Kidney epithelial cell (primary cell): ENCODE results near the gene SDCBP2. TPM values are rescaled to one million over a fixed set of nuclear protein-coding genes. Genes with fewer than 3 reads are reported as not detected.

ENCODE experiments used
- DNase-seq: peaks from one replicate; pipeline ENCODE4 v3.0.0-alpha.2; 2010; ENCODE audit warnings: low read depth
- H3K27me3 ChIP-seq: 2 replicates; pipeline ENCODE4 v1.6.0; 2011; ENCODE audit warnings: low read length; ENCODE audit not compliant: control insufficient read depth, insufficient read depth
- H3K36me3 ChIP-seq: 2 replicates; pipeline ENCODE4 v1.5.1; 2011; ENCODE audit warnings: low read length; ENCODE audit not compliant: control insufficient read depth, insufficient read depth
- H3K4me3 ChIP-seq: 2 replicates; pipeline ENCODE4 v1.5.1; 2011; ENCODE audit warnings: low read depth, mild to moderate bottlenecking, control low read depth, low read length
- CTCF ChIP-seq: IDR thresholded peaks from 2 replicates; pipeline ENCODE4 v1.5.1; 2011; ENCODE audit warnings: mild to moderate bottlenecking, moderate library complexity, low read length, control low read depth, inconsistent platforms; ENCODE audit not compliant: insufficient read depth, poor library complexity, severe bottlenecking
- total RNA-seq: library from RNA; depleted of rRNA; stranded (reverse); fragments of >200 nt; gene quantifications from 2 replicates; pipeline ENCODE4 v1.2.3, GENCODE V29; 2015

The SDCBP2 gene
- total RNA-seq, 1 donor from 2014 or later = 6.1 TPM

DNA sequence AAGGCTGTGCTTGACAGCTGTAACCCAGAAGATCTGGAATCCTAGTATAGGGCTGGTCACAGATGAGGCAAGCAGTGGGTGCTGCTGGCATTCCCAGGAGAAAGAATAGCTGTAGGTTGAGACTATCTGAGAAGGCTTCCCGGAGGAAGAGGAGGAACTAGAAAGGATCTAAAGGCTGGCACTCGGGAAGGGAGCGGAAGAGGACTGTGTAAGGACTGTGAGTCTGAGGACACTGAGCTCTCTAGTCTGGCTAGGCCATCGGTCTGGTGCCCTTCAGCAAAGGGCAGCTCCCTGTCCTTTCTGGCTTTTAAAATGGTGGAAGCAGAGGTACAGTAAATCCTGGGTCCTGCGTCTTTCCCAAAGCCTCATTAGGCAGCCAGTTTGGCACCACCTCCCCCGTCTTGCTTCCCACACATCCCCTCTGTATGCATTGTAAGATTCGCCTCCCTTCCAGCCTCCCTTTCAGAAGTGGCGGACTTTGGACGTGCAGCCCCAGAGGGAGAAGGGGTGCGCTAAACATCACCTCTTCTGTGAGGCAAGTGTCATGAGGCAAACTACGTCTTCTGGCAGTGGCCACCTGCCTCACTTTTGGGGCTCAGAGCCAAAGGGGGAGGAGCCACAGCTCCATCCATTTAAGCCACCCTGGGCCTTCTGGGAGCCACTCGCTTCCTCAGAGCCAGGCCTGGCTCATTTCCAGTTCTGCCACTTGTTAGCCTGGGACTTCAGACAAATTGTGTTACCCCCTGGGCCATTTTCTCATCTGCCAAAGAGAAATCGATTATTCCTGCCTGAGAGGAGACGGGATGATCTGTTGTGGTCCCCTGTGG lies 54.2 kb downstream of the SDCBP2 start:
- no peaks in the 10 kb centered on the region for H3K27me3 ChIP-seq
- no peaks in the 10 kb centered on the region for H3K36me3 ChIP-seq
- H3K4me3 ChIP-seq = no peak overlapping the region
- TF ChIP-seq CTCF = no peak
- no peak for DNase-seq

DNA sequence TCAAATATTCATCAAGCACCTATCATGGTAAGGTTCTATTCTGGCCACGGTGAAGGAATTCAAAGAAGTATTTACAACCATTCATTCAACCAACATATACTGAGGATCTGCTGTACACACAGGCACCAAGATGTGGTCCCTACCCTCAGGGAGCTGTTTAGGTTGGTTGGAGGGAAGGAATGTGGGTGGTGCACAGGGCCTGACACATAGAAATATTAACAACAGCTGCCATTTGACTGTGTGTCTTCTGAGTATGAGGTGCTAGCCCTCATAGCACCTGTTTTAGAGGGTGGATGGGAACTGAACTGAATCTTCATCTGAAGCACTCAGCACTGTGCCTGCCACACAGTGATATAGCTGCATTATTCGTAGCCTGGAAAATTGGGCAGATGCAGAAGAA lies 55.6 kb downstream of the SDCBP2 start:
- peak; percentile 45 for DNase-seq
- Histone ChIP-seq H3K36me3 (no peaks in the 10 kb centered on the region), H3K4me3 (no peak overlapping the region), H3K27me3 (no peaks in the 10 kb centered on the region)
- TF ChIP-seq CTCF = no peak

DNA sequence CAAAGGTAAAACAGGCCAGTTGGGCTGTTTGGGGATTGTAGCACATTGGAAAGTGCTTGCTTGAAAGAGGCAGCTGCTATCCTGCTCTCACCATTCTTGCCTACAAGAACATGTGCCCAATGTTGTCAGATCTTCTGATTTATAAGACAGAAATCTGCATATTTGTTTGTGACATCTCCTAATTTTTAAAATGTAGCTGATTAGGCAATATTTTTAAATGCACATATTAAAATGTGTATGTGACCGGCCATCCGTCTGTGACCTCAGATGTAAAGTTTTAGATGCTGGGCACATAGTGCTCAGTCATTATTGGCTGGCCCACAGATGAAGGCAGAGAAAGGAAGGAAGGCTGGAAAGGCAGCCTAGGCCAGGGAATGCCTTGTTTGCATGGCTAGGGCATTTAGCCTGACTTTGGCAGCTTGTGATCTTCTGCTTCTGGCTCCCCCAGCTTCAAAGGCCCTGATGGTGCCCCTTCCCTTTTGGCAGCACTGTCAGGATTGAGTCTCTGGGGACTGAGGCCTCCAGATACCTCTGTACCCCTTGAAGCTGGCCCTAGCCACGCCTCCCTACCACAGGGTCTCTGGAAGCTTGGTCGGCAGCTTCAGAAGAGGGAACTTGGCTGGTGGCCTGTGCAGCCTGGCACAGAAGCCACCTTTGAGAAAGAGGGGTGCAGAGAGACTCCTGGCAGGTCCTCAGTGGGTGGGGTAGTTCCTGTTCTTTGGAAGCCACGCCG lies 56.4 kb downstream of the SDCBP2 start:
- Histone ChIP-seq H3K4me3 (no peak overlapping the region), H3K36me3 (no peaks in the 10 kb centered on the region), H3K27me3 (no peaks in the 10 kb centered on the region)
- DNase-seq = no peak
- TF ChIP-seq CTCF = no peak

DNA sequence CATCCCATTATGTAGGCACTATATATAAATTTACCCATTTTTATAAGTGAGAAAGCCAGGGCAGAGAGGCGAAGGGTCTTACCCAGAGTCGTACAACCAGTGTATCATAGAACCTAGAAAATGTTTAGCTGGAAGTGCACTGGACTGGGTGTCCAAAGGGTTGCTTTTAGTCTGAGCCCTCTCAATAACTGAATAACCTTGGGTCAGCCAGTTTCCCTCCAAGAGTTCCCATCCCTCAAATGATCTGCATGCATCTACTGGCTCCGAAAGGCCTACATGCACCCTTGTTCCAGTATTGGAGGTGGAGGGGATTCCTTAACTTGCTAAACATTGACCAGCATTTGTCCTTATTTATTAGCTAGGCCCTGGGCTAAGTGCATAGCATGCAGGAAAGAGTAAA lies 59.1 kb downstream of the SDCBP2 start:
- Histone ChIP-seq H3K36me3 (no peaks in the 10 kb centered on the region), H3K27me3 (no peaks in the 10 kb centered on the region), H3K4me3 (no peak overlapping the region)
- DNase-seq = no peak
- no peak for TF ChIP-seq CTCF

DNA sequence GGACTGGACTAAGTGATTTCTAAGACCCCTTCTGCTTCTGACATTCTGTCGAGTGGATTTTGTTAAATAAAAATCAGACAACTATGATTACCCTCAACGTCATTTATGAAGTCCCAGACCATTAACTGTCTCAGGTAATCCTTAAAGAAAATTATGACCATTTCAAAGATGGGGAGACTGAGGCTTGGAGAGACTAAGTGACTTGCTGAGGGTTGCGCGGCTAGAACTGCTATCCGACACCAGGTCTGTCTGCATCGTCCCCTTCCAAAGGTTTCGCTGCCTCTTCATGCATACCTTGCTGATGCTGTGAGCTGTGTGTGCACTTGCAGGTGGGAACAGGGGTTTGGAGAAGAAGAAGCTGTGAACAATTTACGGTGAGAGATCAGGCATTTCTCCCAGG lies 59.7 kb downstream of the SDCBP2 start:
- H3K4me3 ChIP-seq = no peak overlapping the region
- TF ChIP-seq CTCF = no peak

More for the DNA sequence above, 59.7 kb downstream of the SDCBP2 start:
- no peaks in the 10 kb centered on the region for H3K27me3 ChIP-seq
- no peaks in the 10 kb centered on the region for H3K36me3 ChIP-seq
- DNase-seq = no peak
